GM12874 (cell line): ENCODE data around the gene SRCIN1.

Source experiments
- CTCF ChIP-seq: IDR thresholded peaks from 2 replicates; pipeline ENCODE4 v1.5.1; 2011; ENCODE audit warnings: low read depth, mild to moderate bottlenecking, control low read depth, low read length, moderate library complexity; ENCODE audit not compliant: insufficient read depth

The SRCIN1 gene

DNA sequence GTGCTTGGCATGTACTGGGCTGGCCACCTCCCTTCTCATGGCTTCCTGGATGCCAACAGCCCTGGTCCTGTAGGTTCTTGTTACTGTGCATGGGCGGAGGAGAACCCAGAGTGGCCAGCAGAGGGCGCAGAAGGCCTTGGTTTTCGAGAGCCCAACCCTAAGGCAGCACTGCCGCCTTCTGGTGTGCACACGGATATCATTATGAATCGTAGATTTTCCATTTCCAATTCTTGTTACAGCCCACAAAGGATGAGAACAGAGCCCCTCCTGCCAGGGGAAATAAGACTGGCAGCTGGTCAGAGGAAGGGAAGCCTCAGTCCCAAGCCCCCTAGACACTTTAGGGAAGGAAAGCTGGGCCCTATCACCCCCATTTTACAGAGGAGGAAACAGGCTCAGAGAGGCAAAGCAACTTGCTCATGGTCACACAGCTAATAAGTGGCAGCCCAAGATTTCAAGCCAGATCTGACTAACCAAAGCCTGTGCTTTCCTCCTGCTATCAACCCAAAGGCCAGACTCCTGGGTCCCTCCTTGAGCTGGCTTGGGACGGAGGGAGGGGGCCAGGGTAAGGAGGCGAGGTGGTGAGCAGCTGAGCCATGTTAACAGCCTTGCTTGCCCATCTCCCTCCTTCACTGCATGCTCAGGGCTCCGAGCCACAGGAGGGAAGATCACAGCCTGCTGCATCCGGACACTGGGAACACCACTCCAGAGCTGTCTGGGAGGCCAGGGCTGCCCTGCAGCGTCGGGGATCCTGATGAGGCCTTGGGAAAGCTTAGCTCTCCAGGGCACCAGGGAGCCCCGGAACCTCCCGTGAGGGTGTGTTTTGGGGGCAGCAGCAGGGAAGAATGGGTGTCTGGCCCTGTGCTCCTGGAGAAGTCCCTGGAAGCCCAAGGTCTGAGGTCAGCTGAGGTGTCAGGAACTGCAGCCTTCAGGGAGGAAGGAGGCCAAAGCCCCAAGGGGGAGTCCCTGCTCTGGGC is 113.4 kb downstream of the SRCIN1 start:
- TF ChIP-seq CTCF, result peak; percentile 80

DNA sequence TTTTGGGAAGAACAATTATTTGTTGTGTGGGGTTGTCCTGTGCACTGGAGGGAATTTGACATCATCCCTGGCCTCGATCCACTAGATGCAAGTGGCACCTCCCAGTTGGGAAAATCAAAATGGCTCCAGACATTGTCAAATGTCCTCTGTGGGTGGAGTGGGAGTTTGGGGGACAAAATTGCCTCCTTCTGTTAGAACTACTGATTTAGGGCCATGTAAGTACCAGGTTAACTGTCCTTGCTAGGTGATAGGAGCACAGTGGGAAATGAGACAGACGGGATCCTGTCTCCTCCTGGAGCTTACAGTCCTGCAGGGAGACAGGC is 120.6 kb downstream of the SRCIN1 start:
- no peak for TF ChIP-seq CTCF

GRCh38 chr17:38484242-38485145 is 121.3 kb downstream of the SRCIN1 start:
- peak; percentile 67 for TF ChIP-seq CTCF
